ENCODE measurements around the gene ELMO1.

GRCh38 chr7:37198906-37199485 is 249.7 kb downstream of the ELMO1 start:
- TF ChIP-seq CTCF (IDR thresholded peaks at IDR 0.05), result peak; percentile 98
- no peak for TF ChIP-seq ZFX (IDR thresholded peaks at IDR 0.05; ENCODE audit: borderline replicate concordance)

Data from 22Rv1 (cell line).